Endothelial cell of hepatic sinusoid (primary cell): Measurements from ENCODE around the gene GPR155.
"Not testable (repeated sequence)": the region's sequence is repeated elsewhere in the genome, so short reads cannot be mapped to it uniquely, and the experiment has no call there.

Experiments used
- in situ Hi-C: cut with HindIII; loops from 2 replicates; pipeline ENCODE4 v1.10.0; 2017; ENCODE audit warnings: low sequenced_read_pairs

GPR155 gene

GRCh38 chr2:174491947-174492346 is 5.1 kb upstream of the GPR155 start:
- in situ Hi-C loops: no loop called here

GRCh38 chr2:174490051-174490450 is 3.2 kb upstream of the GPR155 start:
- in situ Hi-C loops: no loop called here

DNA sequence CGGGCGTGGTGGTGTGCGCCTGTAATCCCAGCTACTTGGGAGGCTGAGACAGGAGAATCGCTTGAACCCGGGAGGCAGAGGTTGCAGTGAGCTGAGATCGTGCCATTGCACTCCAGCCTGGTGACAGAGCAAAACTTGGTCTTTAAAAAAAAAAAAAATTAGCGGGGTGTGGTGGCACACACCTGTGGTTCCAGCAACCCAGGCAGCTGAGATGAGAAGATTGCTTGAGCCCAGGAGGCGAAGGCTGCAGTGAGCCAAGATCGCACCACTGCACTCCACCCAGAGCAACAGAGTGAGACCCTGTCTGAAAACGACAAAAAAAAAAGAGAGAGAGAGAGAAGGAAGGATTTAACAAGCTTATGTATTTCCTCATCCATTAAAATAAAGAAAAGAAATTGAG is 2.7 kb upstream of the GPR155 start:
- in situ Hi-C loops: not testable (repeated sequence)

DNA sequence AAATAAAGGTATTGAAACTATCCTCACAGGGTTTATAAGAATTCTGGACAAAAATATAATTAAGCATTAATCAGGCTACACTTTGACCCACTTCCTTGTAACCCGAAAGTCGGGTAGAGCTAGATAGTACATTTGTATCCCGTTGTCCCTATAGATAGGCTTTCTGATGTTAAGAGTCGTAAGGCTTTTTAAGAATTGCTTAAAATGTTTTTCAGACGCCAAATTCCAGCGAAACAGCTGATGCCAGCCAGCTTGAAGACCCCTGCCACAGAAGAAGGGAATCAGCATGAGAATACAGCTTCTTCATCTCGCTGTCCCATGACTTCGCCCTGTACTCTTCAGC is 962 bp upstream of the GPR155 start:
- in situ Hi-C loops: no loop called here

DNA sequence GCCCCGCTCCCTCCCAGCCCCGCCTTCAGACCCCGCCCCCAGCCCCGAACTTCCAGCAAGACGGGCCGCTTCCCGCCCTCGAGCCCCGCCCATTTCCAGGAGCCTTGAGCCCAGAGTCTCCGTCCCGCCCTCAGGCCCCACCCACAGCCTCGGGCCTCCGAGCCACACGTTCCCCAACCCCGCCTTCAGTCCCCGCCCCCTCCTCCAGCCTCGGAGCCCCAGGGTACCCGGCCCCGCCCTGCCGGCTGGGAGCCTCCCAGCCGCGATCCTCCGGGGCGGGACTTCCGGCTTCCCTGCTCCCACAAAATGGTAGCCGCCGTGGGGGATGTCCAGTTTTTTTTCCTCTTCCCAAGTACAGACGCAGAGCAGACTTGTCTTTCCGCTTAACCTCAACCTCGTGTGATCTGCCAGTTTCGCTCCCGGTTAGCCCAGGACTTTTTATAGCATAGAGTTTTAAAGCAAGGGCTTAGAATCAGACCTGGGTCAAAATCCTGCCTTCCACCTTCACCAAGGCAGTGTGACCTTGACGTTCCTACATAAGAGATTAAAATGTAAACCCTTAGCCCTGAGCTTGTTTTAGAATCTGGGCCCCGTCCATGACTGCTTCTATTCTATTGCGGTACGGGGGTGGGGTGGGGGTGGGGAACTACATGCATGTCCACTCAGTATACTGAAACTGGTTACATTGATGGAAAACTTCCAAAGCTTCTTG is 435 bp upstream of the GPR155 start:
- in situ Hi-C loops: no loop called here

- in situ Hi-C loops: no loop called here
Observed at GRCh38 chr2:174485788-174486562, 854 bp downstream of the GPR155 start.

GRCh38 chr2:174485045-174485444 is 1.8 kb downstream of the GPR155 start:
- in situ Hi-C loops: not testable (repeated sequence)

DNA sequence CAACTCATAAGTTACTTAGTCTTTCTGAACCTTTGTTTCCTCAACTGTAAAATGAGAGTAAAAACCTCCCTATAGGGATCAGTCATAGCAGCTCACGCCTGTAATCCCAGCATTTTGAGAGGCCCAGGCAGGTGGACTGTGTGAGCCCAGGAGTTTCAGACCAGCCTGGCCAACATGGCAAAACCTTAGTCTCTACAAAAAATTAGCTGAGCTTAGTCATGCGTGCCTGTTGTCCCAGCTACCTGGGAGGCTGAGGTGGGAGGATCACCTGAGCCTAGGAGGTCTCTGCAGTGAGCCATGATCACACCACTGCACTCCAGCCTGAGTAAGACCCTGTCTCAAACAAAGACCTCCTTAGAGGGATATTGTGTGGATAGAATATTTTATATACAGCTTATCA is 2.3 kb downstream of the GPR155 start:
- in situ Hi-C loops: no loop called here

GRCh38 chr2:174482854-174483253 is 4.0 kb downstream of the GPR155 start:
- in situ Hi-C loops: no loop called here

GRCh38 chr2:174477759-174478158 is 9.1 kb downstream of the GPR155 start:
- in situ Hi-C loops: no loop called here

DNA sequence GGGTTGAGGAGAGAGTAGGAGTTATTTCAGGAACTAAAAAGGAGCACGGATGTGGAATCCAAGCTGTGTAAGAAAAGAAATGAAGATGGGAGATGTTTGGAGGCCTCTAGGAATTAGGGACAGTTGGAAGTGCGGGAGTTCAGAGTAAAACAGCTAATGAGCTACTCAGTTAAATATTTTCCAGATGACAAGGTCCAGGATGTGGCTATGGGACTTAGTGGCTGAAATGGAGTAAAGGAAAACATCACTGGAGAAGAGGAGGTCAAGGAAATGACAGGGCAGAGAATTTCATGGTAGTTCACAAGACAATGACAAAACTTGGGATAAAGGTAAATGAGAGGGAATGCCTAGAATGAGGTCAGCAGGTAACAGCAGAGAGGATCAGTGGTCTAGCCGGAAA is 13.0 kb downstream of the GPR155 start:
- in situ Hi-C loops: no loop called here

DNA sequence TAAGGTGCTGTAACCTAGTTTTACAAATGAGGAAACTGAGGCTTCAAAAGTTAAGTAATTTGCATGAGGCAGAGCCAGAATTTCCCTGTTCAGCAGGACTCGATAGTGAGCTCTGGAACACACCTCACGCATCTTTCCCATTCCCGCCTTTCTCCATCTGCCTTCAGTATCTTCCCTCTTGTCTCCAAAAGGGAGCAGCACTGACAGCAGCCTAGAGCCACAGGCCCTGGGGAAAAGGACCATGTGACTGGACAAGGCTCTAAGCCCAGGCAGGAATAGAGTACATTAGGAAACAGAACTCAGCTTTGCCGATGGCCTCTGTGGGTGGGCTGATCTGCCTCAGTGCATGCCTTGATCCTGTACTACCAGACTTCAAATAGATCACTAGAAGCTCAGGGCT is 21.5 kb downstream of the GPR155 start:
- in situ Hi-C loops: no loop called here

DNA sequence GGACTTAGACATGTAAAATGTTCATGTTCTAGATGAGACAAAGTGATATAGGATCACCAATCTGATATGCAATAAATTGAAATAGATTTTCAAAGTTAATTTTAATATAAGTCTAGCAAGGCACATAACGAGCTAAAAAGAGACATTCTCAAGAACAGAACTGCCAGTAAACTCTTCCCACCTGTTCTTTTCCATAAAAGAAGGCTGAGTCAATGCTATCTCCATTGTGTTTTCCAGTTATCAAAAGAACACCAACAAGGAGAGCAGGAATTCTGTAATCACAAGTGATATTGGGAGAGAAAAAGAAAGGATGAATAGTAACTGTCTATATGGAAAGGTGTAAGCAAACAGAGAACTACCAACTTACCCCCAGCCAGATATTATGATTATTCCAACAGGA is 25.6 kb downstream of the GPR155 start:
- in situ Hi-C loops: no loop called here

DNA sequence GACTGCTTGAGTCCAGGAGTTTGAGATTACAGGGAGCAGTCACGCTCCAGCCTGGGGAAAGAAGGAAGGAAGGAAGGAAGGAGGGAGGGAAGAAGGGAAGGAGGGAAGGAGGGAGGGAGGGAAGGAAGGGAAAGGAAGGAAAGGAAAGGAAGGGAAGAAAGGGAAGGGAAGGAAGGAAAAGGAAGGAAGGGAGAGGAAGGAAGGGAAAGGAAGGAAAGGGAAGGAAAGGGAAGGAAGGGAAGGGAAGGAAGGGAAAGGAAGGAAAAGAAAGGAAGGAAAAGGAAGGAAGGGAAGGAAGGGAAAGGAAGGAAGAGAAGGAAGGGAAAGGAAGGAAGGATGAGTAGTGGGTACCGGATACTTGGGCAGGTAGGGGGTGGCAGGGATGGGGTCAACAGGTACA is 32.3 kb downstream of the GPR155 start:
- in situ Hi-C loops: no loop called here

DNA sequence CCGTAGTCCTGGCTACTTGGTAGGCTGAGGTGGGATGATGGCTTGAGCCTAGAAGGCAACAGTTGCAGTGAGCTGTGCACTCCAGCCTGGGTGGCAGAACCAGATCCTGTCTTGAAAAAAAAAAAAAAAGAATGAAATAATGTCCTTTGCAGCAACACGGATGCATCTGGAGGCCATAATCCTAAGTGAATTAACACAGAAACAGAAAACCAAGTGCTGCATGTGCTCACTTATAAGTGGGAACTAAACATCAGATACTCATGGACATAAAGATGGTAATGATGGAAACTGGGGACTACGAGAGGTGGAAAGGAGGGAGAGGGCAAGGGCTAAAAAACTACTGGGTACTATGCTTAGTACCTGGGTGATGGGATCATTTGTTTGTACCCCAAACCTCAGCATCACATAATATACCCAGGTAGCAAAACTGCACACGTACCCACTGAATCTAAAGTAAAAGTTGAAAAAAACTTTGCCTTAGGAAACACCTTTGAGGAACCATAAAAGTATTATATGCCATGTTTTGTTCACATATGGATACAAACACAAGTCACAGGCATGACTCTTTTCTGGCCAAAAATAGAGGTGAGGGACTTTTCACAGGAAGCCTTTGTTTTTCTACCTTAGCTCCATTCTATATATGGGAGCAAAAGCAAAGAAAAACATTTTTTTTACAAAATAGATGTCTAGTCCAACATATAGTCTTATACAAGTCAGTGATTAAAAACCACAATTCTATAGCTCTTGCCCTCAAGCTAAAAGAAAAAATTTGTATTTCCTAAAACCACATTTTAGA is 36.6 kb downstream of the GPR155 start:
- in situ Hi-C loops: no loop called here

DNA sequence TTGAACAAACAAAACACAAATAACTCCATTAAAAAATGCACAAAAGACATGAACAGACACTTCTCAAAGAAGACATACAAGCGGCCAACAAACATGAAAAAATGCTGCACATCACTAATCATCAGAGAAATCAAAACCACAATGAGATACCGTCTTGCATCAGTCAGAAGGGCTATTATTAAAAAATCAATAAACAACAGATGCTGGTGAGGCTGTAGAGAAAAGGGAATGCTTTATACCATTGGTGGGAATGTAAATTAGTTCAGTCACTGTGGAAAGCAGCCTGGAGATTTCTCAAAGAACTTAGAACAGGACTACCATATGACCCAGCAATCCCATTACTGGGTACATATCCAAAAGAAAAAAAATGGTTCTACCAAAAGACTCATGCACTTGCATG is 37.8 kb downstream of the GPR155 start:
- in situ Hi-C loops: no loop called here

- in situ Hi-C loops: no loop called here
Observed at GRCh38 chr2:174446531-174446930, 40.3 kb downstream of the GPR155 start.

- in situ Hi-C loops: no loop called here
Observed at GRCh38 chr2:174445248-174445647, 41.6 kb downstream of the GPR155 start.

- in situ Hi-C loops: no loop called here
Observed at GRCh38 chr2:174444761-174445160, 42.1 kb downstream of the GPR155 start.

DNA sequence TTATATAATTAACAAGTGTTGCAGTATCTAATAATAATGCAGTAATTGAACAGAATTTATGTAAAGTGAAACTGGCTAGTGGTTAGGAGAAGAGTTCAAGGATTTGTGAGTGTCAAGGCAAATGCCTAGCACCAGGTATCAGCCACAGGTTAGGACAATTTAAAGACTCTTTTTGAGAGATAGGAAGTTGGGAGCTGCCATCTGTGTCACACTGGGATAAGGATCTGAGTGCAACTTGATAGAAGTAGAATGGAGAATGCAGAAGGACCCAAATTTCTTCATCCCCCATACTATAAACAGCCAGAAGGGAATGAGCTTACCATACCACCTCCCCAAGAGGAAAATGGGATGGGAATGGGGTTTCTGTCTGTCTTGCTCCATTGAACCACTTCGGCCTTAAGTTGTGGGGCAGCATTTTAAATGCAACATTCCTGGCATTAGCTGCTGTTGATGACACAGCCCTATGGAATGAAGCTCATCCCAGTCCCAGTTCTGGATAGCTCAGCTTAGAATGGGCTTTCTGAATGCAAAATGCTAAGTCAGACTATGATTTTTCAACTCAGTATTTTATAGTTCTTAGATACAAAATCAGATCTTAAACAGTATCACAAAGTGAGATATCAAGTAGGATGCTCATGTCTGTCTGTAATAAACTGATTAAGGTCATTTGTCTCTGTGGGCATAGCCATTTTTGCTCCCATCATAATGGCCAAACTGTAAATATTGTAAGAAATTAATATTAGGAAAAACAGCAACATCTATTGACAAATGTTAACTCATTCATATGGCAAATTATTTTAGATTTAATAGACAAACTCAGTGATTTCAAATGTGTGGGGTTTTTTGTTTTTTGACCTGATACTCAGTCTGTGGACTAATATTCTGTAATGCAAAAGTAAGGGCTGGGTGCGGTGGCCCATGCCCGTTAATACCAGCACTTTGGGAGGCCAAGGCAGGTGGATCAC is 44.0 kb downstream of the GPR155 start:
- in situ Hi-C loops: no loop called here

DNA sequence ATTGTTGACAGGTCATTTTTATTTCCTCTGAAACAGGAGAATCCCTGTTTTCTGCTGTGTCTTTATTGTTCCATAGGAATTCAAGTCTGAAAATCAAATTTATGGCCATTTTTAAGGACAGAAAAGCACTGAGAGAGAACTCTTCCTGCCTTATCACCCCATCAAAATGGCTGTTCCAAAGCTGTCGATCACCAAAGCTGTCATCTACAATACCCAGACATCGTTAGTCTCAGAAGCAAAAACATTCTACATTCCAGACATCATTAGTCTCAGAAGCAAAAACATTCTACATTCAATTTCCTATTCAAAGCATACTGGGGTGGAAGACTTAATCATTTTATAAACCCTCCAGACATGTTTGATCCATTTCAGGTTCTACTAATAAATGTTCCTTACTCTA is 46.9 kb downstream of the GPR155 start:
- in situ Hi-C loops: no loop called here
